Stimulated activated naive CD8-positive, alpha-beta T cell treated with anti-CD3 and anti-CD28 coated beads, Interleukin-15, amount 100 ng/mL, for 72 hours (primary cell): Measurements from ENCODE around the gene ME2.
"Not testable (repeated sequence)": the region's sequence is repeated elsewhere in the genome, so short reads cannot be mapped to it uniquely, and the experiment has no call there.

Experiments used
- ATAC-seq: fragments of 150-1000 bp; cut with Tn5 transposase; 2 replicates; pipeline ENCODE4 v1.10.0; 2021; ENCODE audit warnings: mild to moderate bottlenecking, moderate library complexity
- DNase-seq, 2 donors: peaks; one replicate each; pipeline ENCODE4 v3.0.0; 2021 to 2022
- H3K27ac Mint-ChIP-seq, 2 donors: one replicate each; pipeline ENCODE4 v1.8.0; 2022; ENCODE audit warnings: mild to moderate bottlenecking in 2 of 2, mixed read lengths in 2 of 2, moderate library complexity in 2 of 2
- H3K27me3 Mint-ChIP-seq: one replicate; pipeline ENCODE4 v1.8.0; 2022; ENCODE audit warnings: mixed read lengths
- H3K4me1 Mint-ChIP-seq: one replicate; pipeline ENCODE4 v1.8.0; 2022; ENCODE audit warnings: mild to moderate bottlenecking, mixed read lengths
- H3K4me3 Mint-ChIP-seq, 2 donors: one replicate each; pipeline ENCODE4 v1.8.0; 2022; ENCODE audit warnings: mild to moderate bottlenecking in 2 of 2, mixed read lengths in 2 of 2, moderate library complexity in 1 of 2
- H3K9me3 Mint-ChIP-seq, 2 donors: one replicate each; pipeline ENCODE4 v1.8.0; 2022; ENCODE audit warnings: mixed read lengths in 2 of 2

The ME2 gene

GRCh38 chr18:51003174-51003573, 124.3 kb downstream of the ME2 start:
- H3K4me3 Mint-ChIP-seq, H3K27ac Mint-ChIP-seq, H3K27me3 Mint-ChIP-seq, H3K4me1 Mint-ChIP-seq, H3K9me3 Mint-ChIP-seq, DNase-seq, ATAC-seq: not testable (repeated sequence)
